ENCODE data around the gene TSR3.
A peak's percentile ranks its signal among the peaks of the same experiment; 100 is the strongest.

TSR3 gene

GRCh38 chr16:1377406-1378010 lies 25.8 kb upstream of the TSR3 start:
- no peak for DNase-seq

GRCh38 chr16:1375741-1376410 lies 24.2 kb upstream of the TSR3 start:
- no peak for DNase-seq

GRCh38 chr16:1375298-1375640 lies 23.6 kb upstream of the TSR3 start:
- no peak for DNase-seq

GRCh38 chr16:1374418-1375297 lies 23.0 kb upstream of the TSR3 start:
- no peak for DNase-seq

- DNase-seq, result no peak
These were observed 20.7 kb upstream of the TSR3 start for GRCh38 chr16:1372292-1372950.

GRCh38 chr16:1371054-1371978 lies 19.6 kb upstream of the TSR3 start:
- no peak for DNase-seq

GRCh38 chr16:1367486-1368174 lies 16.0 kb upstream of the TSR3 start:
- DNase-seq, result no peak

GRCh38 chr16:1366712-1367299 lies 15.1 kb upstream of the TSR3 start:
- DNase-seq, result no peak

GRCh38 chr16:1366060-1366711 lies 14.5 kb upstream of the TSR3 start:
- no peak for DNase-seq

GRCh38 chr16:1364510-1364909 lies 12.8 kb upstream of the TSR3 start:
- DNase-seq, result no peak

- peak; percentile 65 to 75 for DNase-seq
These were observed 11.9 kb upstream of the TSR3 start for GRCh38 chr16:1363501-1364041.

- no peak for DNase-seq
These were observed 11.1 kb upstream of the TSR3 start for GRCh38 chr16:1362807-1363206.

GRCh38 chr16:1361685-1362360 lies 10.1 kb upstream of the TSR3 start:
- no peak for DNase-seq

GRCh38 chr16:1357906-1358566 lies 6.4 kb upstream of the TSR3 start:
- DNase-seq, result no peak

GRCh38 chr16:1356061-1356900 lies 4.6 kb upstream of the TSR3 start:
- no peak for DNase-seq

GRCh38 chr16:1355591-1355990 lies 3.9 kb upstream of the TSR3 start:
- no peak for DNase-seq

- DNase-seq, result no peak
These were observed 3.3 kb upstream of the TSR3 start for GRCh38 chr16:1354815-1355540.

- DNase-seq, result no peak
These were observed 480 bp downstream of the TSR3 start for GRCh38 chr16:1351215-1351581.
